NOMO-1 treated with dmso at 0.1 percent for 144 hours (cell line): ENCODE measurements around the gene PID1.

Source experiments
- DNase-seq: peaks from one replicate; lab custom pipeline; 2025; ENCODE audit not compliant: unreplicated experiment; lab: John Stamatoyannopoulos, UW

Gene PID1

DNA sequence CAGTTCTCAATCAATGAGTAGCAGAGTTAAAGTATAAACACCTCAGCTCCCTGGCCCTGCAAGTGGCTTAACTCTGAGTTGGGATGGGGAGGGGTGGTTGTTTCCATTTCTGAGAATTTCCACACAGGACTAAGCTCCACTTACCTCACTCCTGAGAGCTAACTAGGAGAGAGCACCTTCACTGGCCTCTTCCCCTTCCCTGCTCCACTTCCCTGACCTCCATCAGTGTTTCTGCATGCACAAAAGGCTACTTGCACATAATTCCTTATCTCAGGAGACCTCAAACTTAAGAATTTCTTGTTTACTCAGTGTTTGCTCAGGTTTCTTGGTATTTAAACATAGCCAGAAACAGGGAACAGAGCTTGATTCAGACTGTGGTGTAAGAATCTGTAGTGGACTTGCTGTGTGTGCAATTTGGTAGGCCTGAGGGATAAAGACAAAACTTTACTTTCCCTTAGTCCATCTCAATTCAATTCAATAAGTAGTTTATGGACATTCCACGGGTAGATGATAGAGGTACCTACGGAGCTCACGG is 97.2 kb downstream of the PID1 start:
- DNase-seq, result no peak

DNA sequence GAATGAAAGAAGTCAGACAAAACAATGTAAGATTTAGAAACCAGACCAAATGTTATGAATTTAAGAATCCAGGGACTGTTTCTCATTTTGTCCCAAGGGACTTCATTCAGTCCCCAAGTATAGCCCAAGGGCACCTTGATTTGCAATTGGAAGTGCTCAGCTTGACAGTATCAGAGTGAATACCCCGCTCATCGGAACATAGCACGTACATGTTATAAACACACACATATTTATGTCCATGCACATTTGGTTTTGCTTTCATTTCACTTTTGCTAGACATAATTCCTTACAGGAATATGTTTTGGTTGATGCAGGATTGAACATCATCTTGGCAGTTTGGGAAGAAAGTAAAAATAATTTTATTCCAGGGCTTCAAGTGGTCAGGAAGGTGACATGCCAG is 100.2 kb downstream of the PID1 start:
- DNase-seq, result no peak

DNA sequence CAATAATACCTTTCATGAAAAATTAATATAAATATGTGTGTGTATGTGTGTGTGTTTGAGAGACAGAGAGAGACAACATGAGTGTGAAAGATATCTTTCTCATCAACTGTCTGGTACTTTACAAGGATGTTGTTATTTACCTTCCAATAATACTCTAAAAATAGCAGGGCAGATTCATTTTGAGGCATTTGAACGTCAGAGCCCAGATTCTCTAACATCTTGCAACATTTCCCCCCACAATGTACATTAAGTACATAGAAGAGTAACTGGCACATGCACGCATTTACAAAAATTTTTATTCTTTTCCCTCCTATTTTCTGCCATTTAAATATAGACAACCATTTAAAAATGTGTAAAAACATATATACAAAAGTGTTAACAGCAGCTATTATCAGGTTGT is 100.9 kb downstream of the PID1 start:
- DNase-seq, result no peak

DNA sequence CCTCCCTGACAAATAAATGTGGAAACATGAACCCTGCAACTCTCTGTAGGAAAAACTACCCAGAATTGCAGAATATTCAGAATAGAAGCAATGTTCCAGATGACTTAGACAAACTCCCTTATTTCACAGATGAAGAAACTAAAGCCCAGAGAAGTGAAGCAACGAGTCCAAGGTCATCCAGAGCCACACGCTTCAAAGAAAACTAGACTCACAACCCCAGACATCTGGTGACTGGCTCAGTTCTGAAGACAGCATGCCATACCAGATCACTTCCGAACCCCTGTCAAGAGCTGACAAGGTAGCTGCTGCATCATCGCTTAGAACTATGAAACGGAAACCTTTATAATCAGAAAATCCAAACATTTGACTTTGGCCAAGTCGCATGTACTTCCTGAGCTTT is 101.3 kb downstream of the PID1 start:
- no peak for DNase-seq

DNA sequence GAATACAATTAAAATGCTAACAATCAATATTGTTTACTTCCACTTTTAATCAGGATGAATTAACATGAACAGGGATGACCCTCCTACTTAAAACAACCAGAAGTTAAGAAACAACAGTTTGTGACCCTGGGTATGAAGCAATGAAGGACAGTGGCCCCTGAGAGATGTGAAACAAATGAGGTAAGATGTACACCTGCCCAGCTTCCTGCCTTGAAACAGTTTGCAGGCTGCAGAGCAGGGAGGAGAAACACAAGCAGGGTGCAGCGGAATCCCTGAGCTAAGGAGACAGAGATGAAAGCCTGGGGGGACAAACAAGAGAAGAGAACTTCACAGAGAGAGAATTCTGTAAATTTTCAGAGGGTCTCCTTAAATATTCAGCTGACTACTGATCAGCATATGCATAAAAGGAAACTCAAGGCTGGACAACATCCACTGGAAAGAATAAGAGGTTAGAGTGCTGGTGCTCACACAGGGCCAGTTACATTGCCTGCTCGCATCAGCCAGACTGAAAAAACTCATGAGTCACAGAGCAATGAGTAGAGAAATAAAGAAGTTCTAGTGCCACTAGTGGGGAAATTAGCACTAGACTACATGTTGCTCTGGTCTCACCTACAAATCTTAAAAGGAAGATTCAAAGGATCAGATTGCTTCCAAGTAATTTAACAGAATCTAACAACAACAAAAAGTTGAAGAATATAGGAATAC is 106.4 kb downstream of the PID1 start:
- DNase-seq, result no peak

DNA sequence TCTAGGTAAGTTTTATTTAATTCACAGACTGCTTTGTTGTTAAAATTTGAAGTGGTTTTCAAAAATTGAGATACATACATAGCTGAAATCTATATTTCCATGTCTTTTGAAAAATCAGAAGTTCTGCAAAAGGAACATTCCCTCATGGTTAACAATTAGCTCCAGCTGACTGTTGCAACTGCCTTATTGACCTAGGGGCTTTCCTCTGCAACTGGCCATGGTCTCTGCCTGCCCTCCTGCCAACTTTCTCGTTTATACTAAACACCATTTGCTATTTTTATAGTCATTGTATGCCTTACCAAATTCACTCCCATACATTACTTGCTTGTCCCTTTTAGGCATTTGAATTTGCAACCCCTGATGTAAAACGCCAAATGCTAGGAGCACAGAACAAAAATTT is 107.2 kb downstream of the PID1 start:
- DNase-seq, result no peak

DNA sequence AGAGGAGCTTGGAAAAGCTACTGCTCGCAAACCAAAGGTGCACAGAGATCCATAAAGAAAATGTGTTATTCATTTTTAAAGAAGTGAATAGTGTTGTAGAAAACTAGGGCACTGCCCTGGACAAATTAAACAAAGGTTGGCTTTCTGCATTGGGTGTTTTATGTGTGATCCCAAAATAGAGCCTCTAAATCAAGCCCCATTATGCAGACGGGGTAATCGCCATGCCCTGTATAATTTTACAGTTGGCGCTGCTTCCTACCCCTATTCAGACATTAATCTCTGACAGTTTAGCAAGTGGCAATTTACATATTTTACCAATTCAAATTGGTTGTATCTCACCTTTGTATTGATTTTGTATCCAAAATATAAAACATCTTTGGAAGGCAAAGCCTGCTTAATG is 109.1 kb downstream of the PID1 start:
- no peak for DNase-seq

DNA sequence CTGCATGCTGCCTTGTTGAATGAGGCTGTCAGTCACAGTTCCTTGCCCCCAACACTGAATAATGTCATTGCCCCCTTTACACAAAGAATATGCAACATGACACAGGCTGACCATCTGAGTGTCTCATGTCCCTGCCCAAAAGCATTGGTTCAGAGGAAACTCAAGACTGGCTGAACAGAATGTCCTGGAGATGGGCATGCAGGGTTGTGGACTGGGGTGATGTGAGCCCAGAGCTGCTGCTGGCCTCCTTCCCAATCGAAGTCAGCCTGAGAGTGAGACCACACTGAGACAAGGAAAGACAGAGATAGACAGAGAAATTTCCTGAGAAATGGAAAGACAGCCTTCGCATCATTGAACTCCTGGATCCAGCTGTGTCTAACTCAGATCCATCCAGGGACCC is 110.1 kb downstream of the PID1 start:
- DNase-seq, result no peak

DNA sequence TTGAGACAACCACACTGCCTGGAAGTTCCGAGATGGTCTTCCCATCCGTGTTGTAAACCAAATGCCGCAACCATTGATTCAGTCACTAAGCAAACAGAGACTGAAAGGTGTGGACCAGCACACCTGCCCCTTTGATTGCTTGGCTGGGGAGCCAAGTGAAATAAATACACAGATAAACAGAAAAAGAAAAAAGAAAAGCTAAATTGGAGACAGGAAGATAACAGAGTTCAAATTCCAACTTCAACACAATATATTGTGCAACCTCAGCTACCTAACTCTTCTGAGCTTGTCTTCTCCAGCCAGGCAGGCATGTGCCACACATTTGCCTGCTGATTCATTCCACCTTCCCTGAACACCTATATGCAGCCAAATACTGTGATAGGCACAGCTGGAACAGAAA is 110.9 kb downstream of the PID1 start:
- no peak for DNase-seq

DNA sequence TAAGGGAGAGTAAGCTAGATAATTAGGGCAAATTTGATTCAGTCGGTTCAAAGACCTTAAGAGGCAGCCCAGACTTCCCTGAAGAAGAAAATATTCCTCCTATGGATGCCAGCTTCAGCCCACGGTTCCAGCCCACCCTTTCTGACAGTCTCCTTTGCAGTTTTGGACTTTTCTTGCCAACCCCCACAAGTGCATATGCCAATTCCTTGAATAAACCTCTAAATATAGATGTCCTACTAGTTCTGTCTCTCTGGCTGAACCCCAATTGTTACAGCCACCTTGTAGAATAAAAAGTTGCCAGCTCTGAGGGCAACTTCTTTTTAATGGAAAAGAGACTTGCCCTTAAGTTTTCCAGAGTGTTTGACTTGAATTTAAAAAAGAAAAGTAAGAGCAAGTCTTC is 111.7 kb downstream of the PID1 start:
- DNase-seq, result no peak

DNA sequence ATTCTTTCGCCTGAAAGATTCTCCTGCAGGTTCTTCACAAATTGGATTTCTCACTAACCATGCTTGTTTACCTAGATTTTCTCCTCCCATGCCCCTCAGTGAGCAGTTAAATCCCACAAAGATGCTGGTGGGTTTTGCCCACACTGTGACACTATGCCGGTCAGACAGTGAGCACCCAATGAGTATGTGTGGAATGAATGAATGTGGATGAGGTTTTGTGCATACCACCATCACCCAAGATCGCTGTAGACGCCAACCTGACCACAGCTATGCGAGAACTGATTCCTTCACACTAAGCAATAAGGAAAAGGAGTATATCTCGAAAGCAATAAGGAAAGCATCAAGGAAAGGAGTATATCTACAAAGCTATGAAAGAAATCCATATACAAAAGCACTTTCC is 116.7 kb downstream of the PID1 start:
- no peak for DNase-seq

DNA sequence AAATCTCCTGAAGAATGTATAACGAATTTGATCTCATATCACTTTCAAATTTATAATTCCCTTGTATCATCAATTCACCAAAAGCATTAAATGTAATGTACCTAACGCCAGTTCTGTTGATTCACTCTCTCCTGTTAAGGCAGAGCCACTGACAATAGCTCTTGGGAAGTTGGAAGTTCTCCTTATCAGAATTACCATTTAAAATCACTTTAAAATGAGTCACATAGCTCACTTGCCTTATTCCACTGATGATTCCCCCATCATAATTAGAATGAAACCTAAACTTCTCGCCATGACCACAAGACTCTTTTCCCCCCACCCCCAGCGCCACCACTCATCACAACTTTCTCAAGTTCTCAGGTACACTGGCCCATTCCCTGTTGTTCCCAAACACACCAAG is 117.1 kb downstream of the PID1 start:
- no peak for DNase-seq

DNA sequence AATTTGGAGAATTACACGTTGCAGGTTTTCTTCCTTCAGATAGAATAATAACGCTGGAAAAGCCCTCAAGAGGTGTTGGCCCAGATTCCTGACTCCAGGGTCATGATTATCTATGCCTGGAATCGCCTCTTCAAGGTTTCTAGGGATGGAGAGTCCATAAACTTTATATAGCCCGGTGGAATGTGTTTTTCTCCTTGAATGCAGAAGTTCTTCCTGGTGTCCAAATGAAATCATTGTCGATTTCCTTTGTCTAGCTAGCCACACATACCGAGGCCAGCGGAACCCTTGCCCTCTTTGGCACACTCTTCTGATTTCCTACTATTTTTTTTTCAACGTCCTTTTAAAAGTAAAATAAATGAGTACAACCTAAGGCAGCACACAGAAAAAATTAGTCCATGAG is 117.8 kb downstream of the PID1 start:
- DNase-seq, result no peak

DNA sequence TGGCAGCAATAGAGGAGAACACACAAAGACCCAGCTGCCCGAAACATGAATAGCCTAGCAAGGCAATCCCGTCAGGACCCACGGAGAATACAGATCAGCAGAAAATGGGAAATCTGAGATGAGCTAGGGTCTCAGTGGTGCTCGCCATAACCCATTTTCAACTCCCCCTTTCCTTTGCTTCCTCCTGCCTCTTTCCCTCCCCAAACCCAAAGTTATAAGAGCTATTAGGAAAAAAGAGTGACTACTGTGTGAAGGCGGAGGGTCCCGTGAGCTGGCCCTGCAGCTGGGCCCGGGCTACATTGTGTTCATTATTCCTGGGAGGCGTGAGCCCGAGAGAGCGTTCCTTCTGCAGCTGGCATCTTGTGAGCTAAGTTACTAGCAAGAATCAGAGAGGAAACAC is 118.4 kb downstream of the PID1 start:
- no peak for DNase-seq

DNA sequence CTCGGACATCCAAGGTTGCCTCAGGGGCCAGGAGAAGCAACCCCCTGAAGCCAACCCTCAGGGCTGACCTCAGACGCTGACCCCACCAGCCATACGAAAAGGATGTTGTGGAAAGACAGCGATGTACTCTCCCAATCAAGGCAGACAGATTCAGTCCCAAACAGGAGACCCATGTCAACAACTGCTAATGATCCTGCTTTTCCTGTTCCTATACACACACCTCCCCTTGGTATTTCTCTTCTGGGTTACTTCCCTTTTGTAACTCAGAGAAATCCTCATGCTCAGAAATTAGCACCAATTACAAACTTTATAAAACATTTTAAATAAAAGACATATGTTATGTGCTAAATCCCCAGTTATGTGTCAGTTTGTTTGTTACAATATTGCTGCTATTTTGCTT is 120.8 kb downstream of the PID1 start:
- no peak for DNase-seq

DNA sequence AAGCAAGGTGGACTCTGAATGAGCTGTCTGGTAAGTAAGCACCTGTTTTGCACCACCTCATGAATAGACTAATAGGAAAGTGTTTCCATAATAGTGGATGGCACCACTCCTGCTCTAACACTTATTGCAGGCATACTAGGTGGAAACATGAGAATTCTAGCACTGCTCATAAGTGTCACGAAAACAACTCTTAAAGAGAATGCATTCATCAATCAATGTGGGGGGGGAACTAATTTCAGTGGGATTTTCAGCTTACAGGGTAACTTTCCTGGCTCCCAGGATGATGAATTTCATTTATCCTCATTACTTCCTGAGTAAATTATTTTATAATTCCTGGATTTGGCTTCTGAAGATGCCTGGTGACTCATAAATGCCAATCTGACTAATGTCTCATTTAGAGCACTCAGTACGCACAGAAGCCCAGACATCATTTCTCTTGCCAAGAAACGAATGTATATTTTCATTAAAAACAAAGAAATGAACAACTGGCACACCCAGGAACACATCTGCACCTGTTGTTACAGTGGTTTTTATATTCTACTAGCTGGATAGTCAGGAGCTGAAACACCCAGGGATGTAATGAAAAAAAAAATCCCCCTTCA is 129.6 kb downstream of the PID1 start:
- DNase-seq, result no peak

DNA sequence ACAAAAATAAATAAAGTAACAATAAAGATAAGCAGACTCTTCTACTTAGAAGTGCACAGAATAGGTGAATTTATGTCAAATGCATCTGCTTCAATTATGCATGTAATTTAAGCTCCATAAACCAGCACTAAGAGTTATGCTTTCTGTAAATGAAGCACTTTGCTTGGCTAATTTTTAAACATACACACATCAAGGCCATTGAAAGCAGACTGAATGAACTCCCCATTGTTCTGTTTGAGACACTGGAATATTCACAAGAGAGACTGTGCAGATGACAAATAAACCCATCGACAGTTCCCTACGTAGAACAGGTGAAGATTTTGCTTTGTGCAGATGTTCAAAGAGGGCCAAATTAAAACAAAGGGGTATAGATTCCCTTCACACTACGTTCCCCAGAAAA is 133.4 kb downstream of the PID1 start:
- DNase-seq, result no peak

DNA sequence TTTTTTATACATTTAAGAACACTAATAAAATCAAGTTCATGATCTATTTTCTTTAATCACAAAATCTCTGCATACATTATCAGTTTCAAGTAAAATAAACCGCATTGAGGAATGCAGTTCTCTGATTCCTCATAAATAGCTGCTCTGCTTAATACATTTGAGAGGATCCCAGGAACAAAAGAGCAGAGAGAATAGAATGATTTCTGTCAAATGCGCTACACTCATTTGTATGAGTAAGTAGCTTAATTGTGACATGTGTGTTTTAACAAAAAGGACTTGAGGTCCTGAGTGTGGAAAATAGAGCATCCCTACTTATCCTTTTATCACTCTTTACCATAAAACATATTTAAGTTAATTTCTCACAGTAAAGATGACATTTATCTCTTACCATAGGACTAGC is 134.0 kb downstream of the PID1 start:
- no peak for DNase-seq

DNA sequence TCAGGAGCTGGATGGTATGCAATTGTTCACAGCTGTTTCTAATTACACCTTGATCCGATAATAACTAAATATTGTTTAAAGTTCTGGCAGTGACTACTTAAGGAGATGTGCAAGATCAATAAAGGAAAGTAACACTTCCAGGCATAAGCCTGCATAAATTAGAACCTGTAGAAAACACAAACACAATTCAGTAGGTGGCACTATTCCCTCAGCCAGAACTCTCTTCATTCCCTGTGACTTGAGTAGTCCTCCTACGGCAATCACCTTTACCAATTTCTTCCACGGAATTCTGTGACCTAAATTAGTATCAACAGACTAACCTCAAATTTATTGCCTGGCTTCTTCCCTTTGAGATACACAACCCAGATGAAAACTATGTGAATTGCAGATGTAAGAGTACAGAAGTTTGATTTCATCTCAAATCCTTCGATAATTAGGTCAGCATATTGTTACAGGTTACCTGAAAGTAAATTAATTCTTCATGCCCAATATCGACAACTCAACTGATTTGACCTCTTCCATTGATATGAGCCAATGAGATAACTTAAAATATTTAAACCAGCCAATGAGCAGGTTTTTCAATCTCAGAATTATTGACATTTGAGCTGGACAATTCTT is 137.8 kb downstream of the PID1 start:
- DNase-seq, result no peak

DNA sequence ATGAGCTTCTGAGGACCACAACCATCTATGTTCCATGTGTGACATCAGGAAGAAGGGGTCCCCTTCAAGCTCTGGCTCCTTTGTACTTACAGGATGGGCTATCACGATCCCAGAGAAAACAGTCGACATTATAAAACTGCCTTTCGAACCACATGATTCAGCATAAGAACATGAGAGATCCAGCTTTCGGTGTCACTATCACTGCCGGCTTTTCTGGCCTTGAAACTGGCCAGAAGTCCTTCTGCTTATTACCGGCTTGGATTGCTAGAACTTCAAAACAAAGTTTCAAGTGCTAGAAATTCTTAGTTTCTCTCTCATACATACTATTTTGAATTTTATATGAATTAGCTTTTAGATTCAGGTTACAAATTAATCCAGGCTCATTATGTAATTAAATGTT is 138.9 kb downstream of the PID1 start:
- DNase-seq, result no peak

DNA sequence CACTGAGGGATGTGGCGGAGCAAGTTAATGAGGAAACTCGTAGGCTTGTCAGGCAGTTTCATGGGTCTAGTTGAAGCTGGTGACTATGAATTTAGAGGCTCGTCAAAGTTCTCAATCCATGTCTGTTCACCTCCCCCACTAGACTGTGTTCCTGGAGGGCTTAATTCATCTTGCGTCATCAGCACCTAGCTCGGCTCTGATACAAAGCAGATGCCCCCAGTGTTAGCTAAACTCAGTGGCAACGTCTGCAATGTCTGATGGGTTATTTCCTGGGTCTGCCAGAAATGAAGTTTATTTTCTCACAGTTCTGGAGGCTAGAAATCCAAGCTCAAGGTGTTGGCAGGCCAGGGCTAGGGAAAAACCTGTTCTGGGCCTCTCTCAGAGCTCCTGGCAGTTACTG is 140.6 kb downstream of the PID1 start:
- DNase-seq, result no peak

DNA sequence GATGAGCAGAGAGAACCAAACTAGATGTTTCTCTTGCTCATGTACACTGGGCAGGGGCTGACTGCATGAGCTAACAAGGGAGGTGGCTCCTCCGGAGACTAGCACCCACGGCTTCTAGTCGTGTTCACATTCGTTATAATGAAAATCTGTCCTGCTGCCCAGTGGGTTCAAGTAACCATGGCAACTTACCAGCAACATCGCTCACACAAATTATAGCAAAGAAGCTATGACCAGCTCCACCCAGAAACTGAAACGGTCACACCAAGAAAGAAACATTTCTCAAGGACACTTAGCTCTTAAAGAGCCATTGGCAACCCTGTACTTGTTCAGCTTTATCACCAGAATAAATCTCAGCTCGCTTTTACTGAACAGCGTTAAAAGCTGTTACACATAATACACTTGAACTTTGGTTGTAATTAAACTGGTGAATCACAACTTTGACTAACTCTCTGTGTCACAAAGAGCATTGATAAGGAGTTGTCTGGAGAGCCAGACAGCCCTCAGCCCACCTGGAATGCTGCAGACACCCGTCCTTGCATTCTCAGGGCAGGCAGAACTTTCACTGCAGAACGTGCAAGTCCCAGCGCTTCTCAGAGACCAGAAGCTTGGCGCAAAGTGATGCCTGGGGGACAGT is 141.2 kb downstream of the PID1 start:
- no peak for DNase-seq
